LNCaP clone FGC (cell line): ENCODE data around the gene LMO7.

ENCODE experiments used
- DNase-seq: peaks from one replicate; pipeline ENCODE4 v3.0.0-alpha.2; 2011; ENCODE audit warnings: low read depth
- H3K4me3 ChIP-seq: 2 replicates; pipeline ENCODE4 v1.5.1; 2011; ENCODE audit warnings: mild to moderate bottlenecking, low read depth, low read length, control low read depth
- CTCF ChIP-seq: IDR thresholded peaks from 2 replicates; pipeline ENCODE4 v1.5.1; 2012; ENCODE audit warnings: mild to moderate bottlenecking; ENCODE audit not compliant: control insufficient read depth, insufficient read depth; ENCODE audit errors: extremely low read depth

LMO7 gene

GRCh38 chr13:75657111-75657510, 21.0 kb downstream of the LMO7 start:
- H3K4me3 ChIP-seq, result no peak overlapping the region
- TF ChIP-seq CTCF, result no peak
- no peak for DNase-seq

GRCh38 chr13:75660694-75661093, 24.6 kb downstream of the LMO7 start:
- DNase-seq, result no peak
- no peak overlapping the region for H3K4me3 ChIP-seq
- TF ChIP-seq CTCF, result no peak

- H3K4me3 ChIP-seq, result no peak overlapping the region
- TF ChIP-seq CTCF, result no peak
- no peak for DNase-seq
Measured at GRCh38 chr13:75661443-75661842, 25.3 kb downstream of the LMO7 start.

- no peak for DNase-seq
- TF ChIP-seq CTCF, result no peak
- H3K4me3 ChIP-seq, result no peak overlapping the region
Measured at GRCh38 chr13:75666646-75667351, 30.7 kb downstream of the LMO7 start.

GRCh38 chr13:75669706-75670105, 33.6 kb downstream of the LMO7 start:
- TF ChIP-seq CTCF, result no peak
- no peak for DNase-seq
- H3K4me3 ChIP-seq, result no peak overlapping the region

GRCh38 chr13:75670496-75670895, 34.4 kb downstream of the LMO7 start:
- DNase-seq, result no peak
- H3K4me3 ChIP-seq, result no peak overlapping the region
- TF ChIP-seq CTCF, result no peak

- no peak overlapping the region for H3K4me3 ChIP-seq
- no peak for TF ChIP-seq CTCF
- no peak for DNase-seq
Measured at GRCh38 chr13:75675421-75675820, 39.3 kb downstream of the LMO7 start.
